ENCODE results near the gene FBN2.
"Not testable (repeated sequence)": the region's sequence is repeated elsewhere in the genome, so short reads cannot be mapped to it uniquely, and the experiment has no call there.

GRCh38 chr5:128321418-128321817, 216.6 kb downstream of the FBN2 start:
- TF ChIP-seq POLR2A (IDR thresholded peaks at IDR 0.05); POLR2AphosphoS5 (IDR thresholded peaks at IDR 0.05; ENCODE audit: insufficient read depth in 1 of 2, low read depth in 1 of 2): not testable (repeated sequence)
